ENCODE measurements around the gene MKNK1. TPM values are rescaled to one million over a fixed set of nuclear protein-coding genes. Genes with fewer than 3 reads are reported as not detected.

MKNK1 gene
- total RNA-seq, 2 donors from 2014 or later, result 19.9 to 28.5 TPM

GRCh38 chr1:46592823-46593222 lies 11.2 kb downstream of the MKNK1 start:
- Histone ChIP-seq H3K27ac (ENCODE audit: low read depth, low read length) (no peak overlapping the region), H3K9me3 (ENCODE audit: control insufficient read depth, low read length) (no peaks in the 10 kb centered on the region), H3K4me3 (ENCODE audit: low read length) (no peak overlapping the region), H3K4me1 (ENCODE audit: control insufficient read depth, insufficient read depth, low read length) (no peaks in the 10 kb centered on the region), H3K36me3 (ENCODE audit: control insufficient read depth, insufficient read depth, low read length) (peaks cover 26% of the 10 kb centered on the region), H3K27me3 (ENCODE audit: control insufficient read depth, insufficient read depth, low read length, poor library complexity, severe bottlenecking) (no peaks in the 10 kb centered on the region), H3K9ac (ENCODE audit: extremely low read depth, low read length, poor library complexity, severe bottlenecking) (no peak overlapping the region)
- no peaks in the 10 kb centered on the region for H3K9me3 Mint-ChIP-seq
- peaks cover 35% of the 10 kb centered on the region for H3K36me3 Mint-ChIP-seq (ENCODE audit: low read depth)
- H3K27ac Mint-ChIP-seq, result no peak overlapping the region
- no peaks in the 10 kb centered on the region for H3K4me1 Mint-ChIP-seq
- 95 to 100% methylated on average over 4 of the region's 4 CpGs for WGBS, 2 experiments (ENCODE audit: insufficient coverage in 1 of 2, insufficient read length in 1 of 2)
- DNase-seq, result no peak
- no peaks in the 10 kb centered on the region for H3K27me3 Mint-ChIP-seq (ENCODE audit: insufficient read depth)
- TF ChIP-seq, protein P1, sequence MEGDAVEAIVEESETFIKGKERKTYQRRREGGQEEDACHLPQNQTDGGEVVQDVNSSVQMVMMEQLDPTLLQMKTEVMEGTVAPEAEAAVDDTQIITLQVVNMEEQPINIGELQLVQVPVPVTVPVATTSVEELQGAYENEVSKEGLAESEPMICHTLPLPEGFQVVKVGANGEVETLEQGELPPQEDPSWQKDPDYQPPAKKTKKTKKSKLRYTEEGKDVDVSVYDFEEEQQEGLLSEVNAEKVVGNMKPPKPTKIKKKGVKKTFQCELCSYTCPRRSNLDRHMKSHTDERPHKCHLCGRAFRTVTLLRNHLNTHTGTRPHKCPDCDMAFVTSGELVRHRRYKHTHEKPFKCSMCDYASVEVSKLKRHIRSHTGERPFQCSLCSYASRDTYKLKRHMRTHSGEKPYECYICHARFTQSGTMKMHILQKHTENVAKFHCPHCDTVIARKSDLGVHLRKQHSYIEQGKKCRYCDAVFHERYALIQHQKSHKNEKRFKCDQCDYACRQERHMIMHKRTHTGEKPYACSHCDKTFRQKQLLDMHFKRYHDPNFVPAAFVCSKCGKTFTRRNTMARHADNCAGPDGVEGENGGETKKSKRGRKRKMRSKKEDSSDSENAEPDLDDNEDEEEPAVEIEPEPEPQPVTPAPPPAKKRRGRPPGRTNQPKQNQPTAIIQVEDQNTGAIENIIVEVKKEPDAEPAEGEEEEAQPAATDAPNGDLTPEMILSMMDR (conservative IDR thresholded peaks at IDR 0.05), result no peak
- no peak overlapping the region for H3K4me3 Mint-ChIP-seq

DNA sequence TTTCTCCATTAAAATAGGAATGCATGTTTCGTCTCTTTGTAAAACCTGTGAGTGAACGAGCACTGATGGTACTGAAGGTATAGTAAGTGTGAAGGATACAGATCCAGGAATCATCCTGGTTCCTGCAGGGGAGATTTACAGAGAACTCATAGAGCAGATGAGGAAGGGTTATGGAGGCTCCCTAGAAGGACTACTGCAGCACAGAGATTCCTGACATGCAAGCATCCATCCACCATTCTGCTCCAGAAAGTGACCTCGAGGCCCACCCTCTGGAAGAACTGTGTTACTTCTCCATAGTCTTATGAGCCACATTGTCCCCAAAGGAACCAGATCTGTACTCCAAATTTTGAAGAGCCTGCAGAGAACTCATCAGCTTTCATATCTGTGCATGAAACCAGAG lies 14.5 kb downstream of the MKNK1 start:
- WGBS, 2 experiments (ENCODE audit: insufficient coverage in 1 of 2, insufficient read length in 1 of 2), result 94 to 96% methylated on average over 3 of the region's 3 CpGs
- Mint-ChIP-seq H3K27ac (no peak overlapping the region), H3K27me3 (ENCODE audit: insufficient read depth) (no peaks in the 10 kb centered on the region), H3K4me3 (no peak overlapping the region), H3K9me3 (no peaks in the 10 kb centered on the region), H3K4me1 (no peaks in the 10 kb centered on the region), H3K36me3 (ENCODE audit: low read depth) (peaks cover 45% of the 10 kb centered on the region)
- no peak overlapping the region for H3K9ac ChIP-seq (ENCODE audit: extremely low read depth, low read length, poor library complexity, severe bottlenecking)
- no peaks in the 10 kb centered on the region for H3K9me3 ChIP-seq (ENCODE audit: control insufficient read depth, low read length)
- H3K4me3 ChIP-seq (ENCODE audit: low read length), result no peak overlapping the region
- no peak overlapping the region for H3K27ac ChIP-seq (ENCODE audit: low read depth, low read length)
- H3K27me3 ChIP-seq (ENCODE audit: control insufficient read depth, insufficient read depth, low read length, poor library complexity, severe bottlenecking), result no peaks in the 10 kb centered on the region
- peaks cover 29% of the 10 kb centered on the region for H3K36me3 ChIP-seq (ENCODE audit: control insufficient read depth, insufficient read depth, low read length)
- no peak for DNase-seq
- TF ChIP-seq, protein P1 (conservative IDR thresholded peaks at IDR 0.05), result no peak
- no peaks in the 10 kb centered on the region for H3K4me1 ChIP-seq (ENCODE audit: control insufficient read depth, insufficient read depth, low read length)

DNA sequence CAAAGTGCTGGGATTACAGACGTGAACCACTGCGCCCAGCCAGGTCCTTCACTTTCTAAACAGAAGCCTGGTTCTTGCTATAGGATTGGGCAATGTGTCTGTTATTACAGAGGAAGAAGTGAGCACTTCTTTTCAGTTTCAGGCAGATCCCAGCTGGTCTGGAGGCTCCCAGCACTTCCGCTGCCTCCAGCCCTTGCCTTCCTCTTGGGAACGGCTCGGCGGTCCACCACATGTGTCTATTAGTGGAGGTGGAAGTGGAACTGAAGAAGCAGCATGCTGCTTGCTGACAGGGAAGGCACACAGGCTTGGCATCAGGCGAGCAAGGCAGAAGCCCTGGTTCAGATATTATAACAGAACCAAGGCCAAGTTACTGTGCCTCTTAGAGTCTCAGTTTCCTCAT lies 17.0 kb downstream of the MKNK1 start:
- peaks cover 25% of the 10 kb centered on the region for H3K36me3 ChIP-seq (ENCODE audit: control insufficient read depth, insufficient read depth, low read length)
- H3K9me3 ChIP-seq (ENCODE audit: control insufficient read depth, low read length), result no peaks in the 10 kb centered on the region
- Mint-ChIP-seq H3K4me3 (no peak overlapping the region), H3K4me1 (peaks cover 19% of the 10 kb centered on the region), H3K36me3 (ENCODE audit: low read depth) (peaks cover 33% of the 10 kb centered on the region), H3K27me3 (ENCODE audit: insufficient read depth) (no peaks in the 10 kb centered on the region), H3K9me3 (no peaks in the 10 kb centered on the region), H3K27ac (no peak overlapping the region)
- TF ChIP-seq, protein P1 (conservative IDR thresholded peaks at IDR 0.05), result no peak
- peaks cover 4% of the 10 kb centered on the region for H3K4me1 ChIP-seq (ENCODE audit: control insufficient read depth, insufficient read depth, low read length)
- no peaks in the 10 kb centered on the region for H3K27me3 ChIP-seq (ENCODE audit: control insufficient read depth, insufficient read depth, low read length, poor library complexity, severe bottlenecking)
- H3K27ac ChIP-seq (ENCODE audit: low read depth, low read length), result no peak overlapping the region
- 94 to 96% methylated on average over 6 to 7 of the region's 7 CpGs for WGBS, 2 experiments (ENCODE audit: insufficient coverage in 1 of 2, insufficient read length in 1 of 2)
- H3K4me3 ChIP-seq (ENCODE audit: low read length), result no peak overlapping the region
- no peak for DNase-seq
- H3K9ac ChIP-seq (ENCODE audit: extremely low read depth, low read length, poor library complexity, severe bottlenecking), result no peak overlapping the region
